D721Med (cell line): ENCODE measurements around the gene MARK2.

ENCODE experiments used
- DNase-seq: peaks from one replicate; pipeline ENCODE4 v3.0.0; 2011; ENCODE audit warnings: low spot score; ENCODE audit not compliant: insufficient read length
- FAIRE-seq: peaks from 2 replicates; lab custom pipeline; 2011; peaks lifted over from hg19 to GRCh38; lab: Jason Lieb, UNC
- TF ChIP-seq, protein P1 (sequence below): IDR thresholded peaks from 2 replicates; pipeline ENCODE4 v1.5.1; 2012; ENCODE audit warnings: mild to moderate bottlenecking, control low read depth; ENCODE audit not compliant: insufficient read depth; ENCODE audit errors: missing control alignments

Gene MARK2

DNA sequence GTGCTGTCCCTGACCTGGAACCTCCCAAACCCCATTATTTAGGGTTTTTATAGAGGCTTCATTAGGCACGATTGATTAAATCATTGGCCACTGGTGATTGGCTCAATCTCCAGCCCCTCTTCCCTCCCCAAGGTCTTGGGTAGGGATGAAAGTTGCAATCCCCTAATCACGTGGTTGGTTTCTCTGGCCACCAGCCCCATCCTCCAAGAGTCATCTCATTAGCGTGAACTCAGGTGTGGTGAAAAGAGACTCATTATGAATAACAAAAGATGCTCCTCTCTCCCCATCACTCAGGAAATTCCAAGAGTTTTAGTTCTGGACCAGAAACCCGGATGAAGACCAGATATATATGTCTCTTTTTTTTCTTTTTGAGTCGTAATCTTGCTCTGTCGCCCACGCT lies 7.6 kb upstream of the MARK2 start:
- DNase-seq (no peak), FAIRE-seq (no peak)
- TF ChIP-seq, protein P1, sequence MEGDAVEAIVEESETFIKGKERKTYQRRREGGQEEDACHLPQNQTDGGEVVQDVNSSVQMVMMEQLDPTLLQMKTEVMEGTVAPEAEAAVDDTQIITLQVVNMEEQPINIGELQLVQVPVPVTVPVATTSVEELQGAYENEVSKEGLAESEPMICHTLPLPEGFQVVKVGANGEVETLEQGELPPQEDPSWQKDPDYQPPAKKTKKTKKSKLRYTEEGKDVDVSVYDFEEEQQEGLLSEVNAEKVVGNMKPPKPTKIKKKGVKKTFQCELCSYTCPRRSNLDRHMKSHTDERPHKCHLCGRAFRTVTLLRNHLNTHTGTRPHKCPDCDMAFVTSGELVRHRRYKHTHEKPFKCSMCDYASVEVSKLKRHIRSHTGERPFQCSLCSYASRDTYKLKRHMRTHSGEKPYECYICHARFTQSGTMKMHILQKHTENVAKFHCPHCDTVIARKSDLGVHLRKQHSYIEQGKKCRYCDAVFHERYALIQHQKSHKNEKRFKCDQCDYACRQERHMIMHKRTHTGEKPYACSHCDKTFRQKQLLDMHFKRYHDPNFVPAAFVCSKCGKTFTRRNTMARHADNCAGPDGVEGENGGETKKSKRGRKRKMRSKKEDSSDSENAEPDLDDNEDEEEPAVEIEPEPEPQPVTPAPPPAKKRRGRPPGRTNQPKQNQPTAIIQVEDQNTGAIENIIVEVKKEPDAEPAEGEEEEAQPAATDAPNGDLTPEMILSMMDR: no peak

DNA sequence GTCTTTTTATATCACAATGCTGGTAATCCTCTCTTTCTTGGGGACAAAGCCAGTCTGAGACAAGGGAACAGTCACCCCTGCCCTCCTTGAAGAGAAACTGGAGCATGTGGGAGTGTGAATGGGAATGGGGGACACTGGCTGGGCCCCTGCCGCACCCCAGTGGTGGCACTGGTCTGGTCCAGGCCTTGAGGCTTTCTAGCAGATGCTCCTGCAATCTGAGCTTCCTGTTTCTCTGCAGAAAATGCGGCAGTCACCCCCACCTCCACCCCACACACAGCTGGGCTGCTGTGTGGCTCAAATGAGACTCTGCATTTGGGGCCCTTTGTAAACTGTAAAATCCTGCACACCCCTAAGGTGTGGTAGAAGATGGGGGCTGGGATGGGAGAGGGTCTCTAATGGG lies 6.6 kb upstream of the MARK2 start:
- DNase-seq (no peak), FAIRE-seq (no peak)
- TF ChIP-seq, protein P1: no peak

DNA sequence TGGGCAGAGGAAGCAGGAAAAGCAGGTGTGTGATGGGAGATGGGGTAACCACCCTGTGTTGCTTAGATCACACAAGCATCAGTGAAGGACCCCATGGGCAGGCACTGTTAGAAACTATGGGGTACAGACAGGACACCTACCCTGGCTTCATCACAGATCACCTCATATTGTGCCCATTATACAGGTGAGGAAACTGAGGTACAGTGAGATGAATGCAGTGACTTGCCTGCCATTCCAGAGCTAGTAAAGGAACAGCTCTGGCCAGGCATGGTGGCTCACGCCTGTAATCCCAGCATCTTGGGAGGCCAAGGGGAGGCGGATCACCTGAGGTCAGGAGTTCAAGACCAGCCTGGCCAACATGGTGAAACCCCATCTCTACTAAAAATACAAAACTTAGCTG lies 5.9 kb upstream of the MARK2 start:
- TF ChIP-seq, protein P1: no peak
- no peak for FAIRE-seq
- DNase-seq: no peak

DNA sequence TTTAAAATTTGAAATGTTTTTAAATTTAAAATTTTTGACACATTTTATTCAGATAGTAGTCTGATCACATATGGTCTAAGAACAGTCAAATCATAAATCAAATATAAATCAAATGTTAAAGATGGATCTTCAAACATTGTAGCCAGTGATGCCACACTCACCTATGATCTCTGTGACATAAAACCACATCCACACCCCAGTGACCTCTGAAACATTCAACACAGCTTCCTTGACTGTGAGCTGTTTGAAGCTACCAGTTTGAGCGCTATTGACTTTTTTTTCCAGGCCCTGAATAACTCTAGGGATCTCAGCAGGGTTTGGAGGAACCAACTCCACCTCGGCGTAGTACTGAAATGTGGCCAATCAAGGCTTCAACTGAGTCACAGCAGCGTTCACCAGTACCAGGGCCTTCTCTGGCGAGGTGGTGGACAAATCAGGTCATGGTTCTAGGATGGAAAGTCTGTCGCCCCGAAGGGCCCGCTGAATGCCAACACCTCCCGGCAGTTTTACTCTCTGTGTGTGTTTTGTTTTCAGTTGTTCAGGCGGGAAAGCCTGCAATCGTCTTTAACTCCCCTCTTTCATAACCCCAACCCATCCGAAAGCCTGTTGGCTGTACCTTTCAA lies 4.3 kb upstream of the MARK2 start:
- FAIRE-seq (no peak), DNase-seq (no peak)
- TF ChIP-seq, protein P1: no peak

DNA sequence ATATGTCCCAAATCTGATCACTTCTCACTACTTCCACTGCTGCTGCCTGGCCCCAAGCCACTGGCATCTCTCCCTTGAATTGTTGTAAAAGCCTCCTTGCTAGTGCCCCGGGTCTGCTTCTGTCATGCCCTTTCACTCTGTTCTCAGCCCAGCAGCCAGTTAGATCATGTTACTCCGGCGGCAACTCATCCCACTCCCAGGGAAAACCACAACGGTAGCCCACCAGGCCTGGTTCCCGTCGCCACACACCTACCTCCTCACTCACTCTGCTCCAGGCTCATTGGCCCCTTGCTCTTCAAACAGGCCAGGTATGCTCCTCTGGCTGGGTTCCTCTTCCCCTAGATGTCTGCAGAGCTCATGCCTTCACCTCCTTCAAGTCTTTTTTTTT lies 3.8 kb upstream of the MARK2 start:
- FAIRE-seq: no peak
- TF ChIP-seq, protein P1: no peak
- no peak for DNase-seq

DNA sequence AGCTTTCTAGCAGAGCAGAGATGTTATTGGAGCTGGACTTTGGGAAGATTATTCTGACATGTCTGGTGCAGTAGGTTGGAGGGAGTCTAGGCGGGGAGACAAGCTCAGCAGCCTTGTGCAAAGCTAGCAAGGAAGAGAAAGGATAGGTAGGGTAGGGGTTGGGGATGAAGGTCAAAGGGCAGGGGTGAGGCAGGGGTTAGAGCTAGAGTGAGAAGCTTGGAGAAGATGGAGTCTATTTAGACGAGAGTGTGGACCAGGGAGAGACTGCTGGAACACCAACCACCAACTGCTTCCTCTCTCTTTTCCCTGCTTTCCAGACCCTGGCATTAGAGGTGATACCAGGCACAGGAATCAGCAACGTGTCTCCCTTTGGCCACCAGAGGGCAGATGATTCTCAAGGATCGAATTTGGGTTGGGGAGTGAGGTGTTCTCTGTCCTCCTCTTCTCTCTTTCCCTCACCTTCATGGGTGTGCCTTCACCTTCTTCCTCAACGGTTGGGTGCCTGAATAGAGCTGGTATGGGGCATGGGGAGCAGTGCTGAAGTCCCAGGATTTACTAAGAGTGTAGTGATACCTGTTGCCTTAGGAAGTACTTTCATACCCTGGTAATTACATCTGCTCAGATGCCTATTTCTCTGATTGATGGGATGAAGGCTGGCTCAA lies 1.8 kb upstream of the MARK2 start:
- TF ChIP-seq, protein P1: peak; percentile 93
- DNase-seq (peak; percentile 68), FAIRE-seq (no peak)

DNA sequence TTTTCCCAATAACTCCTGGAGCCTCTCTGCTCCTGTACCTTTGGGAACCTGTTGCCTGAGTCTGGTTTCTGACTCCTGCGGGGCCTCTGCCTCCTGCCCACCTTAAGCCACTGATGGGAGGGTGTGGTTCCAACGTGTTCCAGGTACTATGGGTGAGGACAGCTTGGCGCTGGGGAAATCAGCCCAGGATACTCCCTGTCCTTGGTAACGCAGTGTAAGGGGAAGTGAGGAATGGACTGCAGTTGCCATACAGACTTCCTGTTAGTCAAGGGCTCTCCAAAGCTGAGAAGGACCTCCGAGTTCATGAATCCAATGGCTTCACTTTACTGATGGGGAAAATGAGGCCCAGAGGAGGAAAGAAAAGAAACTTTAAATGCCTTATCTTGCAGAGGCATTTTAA lies 1.2 kb upstream of the MARK2 start:
- FAIRE-seq (no peak), DNase-seq (no peak)
- TF ChIP-seq, protein P1: no peak
